ENCODE measurements around the gene FLNC.

Gene FLNC

DNA sequence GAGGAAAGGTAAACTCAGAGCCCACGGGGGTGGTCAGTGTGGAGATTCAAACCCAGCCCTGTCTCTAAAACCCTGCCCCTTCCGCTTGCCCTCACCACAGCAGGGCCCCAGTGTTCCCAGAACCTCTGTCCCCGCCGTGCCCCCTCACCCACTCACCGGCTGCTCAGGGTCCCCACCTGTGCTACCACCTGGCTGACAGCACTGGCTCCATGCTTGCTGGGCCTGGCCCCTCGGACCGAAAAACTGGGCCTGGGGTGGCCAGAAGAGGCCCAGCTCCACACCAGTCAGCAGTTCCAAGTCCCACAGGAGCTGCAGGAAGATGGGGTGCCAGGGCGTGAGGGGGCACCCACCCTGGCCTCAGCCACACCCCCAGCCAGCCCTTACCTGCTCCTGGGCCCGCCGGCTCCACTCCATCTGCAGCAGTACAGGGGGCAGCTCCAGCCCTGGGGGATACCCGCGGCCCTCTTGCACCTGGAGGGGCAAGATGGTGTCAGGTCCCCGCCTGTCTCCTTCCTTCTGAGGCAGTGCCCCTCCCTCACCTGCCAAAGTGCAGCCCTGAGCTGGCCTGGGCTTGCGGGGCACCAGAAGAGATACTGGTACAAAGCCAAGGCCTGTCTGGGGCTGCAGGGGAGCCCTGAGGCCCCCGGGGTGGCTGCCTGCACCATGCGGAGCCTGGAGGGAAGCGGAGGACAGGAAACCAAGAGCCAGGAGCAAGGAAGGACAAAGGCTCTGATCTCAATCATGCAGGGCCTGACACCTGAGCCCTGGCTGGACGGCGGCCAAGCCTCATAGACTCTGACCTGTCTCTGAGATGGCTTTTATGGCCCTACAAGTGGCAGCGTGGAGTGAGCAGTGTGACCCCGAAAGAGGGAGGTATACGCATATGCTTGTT is 44.2 kb downstream of the FLNC start:
- Histone ChIP-seq H3K23ac (ENCODE audit: low read length) (no peak overlapping the region), H2BK15ac (replicated peaks; ENCODE audit: low read depth) (no peak overlapping the region), H3K79me1 (ENCODE audit: low read length) (no peaks in the 10 kb centered on the region), H4K8ac (ENCODE audit: low read depth, low read length) (no peak overlapping the region), H2BK120ac (ENCODE audit: low read depth, low read length) (no peak overlapping the region), H4K5ac (ENCODE audit: low read length) (no peak overlapping the region), H2AK5ac (ENCODE audit: low read length) (no peak overlapping the region), H3K9ac (ENCODE audit: low read length) (no peak overlapping the region), H3K36me3 (ENCODE audit: control insufficient read depth, insufficient read depth, low read length) (no peaks in the 10 kb centered on the region), H3K4ac (ENCODE audit: low read depth, low read length) (no peak overlapping the region), H3K4me2 (ENCODE audit: low read length) (no peak overlapping the region), H3K27ac (ENCODE audit: low read depth, low read length) (no peak overlapping the region), H3K18ac (ENCODE audit: low read length) (no peak overlapping the region), H3K79me2 (ENCODE audit: control insufficient read depth, insufficient read depth, low read length) (no peaks in the 10 kb centered on the region), H3K27me3 (ENCODE audit: insufficient read depth, low read length, poor library complexity) (peaks cover 5% of the 10 kb centered on the region), H3K56ac (ENCODE audit: low read length) (no peak overlapping the region), H3K4me1 (ENCODE audit: control insufficient read depth, low read depth, low read length) (no peaks in the 10 kb centered on the region), H3K4me3 (ENCODE audit: low read length) (no peak overlapping the region), H2BK5ac (ENCODE audit: low read length) (no peak overlapping the region)
- WGBS (ENCODE audit: extremely low coverage, insufficient coverage, low lambda C conversion rate), result no CpG with 5 or more reads among the region's 22 CpGs
- no peak for DNase-seq

DNA sequence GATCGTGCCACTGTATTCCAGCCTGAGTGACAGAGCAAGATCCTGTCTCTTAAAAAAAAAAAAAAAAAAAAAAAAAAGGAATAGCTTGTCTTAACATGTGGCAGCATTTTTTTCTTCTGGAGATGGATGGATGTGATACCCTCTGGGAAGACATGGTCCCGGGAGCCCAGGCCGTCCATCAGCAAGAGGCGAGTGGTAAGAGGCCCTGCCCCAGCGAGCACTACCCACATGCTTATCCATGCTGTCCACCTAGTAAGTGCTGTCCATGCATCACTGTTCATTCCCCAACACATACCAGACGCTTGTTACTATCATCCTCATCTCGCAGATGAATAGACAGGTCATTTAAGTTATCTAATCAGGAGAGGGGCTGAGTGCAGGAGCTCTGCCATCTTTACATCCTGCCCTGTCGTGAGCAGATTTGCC is 45.3 kb downstream of the FLNC start:
- Histone ChIP-seq H2BK15ac (replicated peaks; ENCODE audit: low read depth) (no peak overlapping the region), H4K8ac (ENCODE audit: low read depth, low read length) (no peak overlapping the region), H3K9ac (ENCODE audit: low read length) (no peak overlapping the region), H3K56ac (ENCODE audit: low read length) (no peak overlapping the region), H3K4me2 (ENCODE audit: low read length) (no peak overlapping the region), H3K4me3 (ENCODE audit: low read length) (no peak overlapping the region), H2AK5ac (ENCODE audit: low read length) (no peak overlapping the region), H3K18ac (ENCODE audit: low read length) (no peak overlapping the region), H3K79me1 (ENCODE audit: low read length) (no peaks in the 10 kb centered on the region), H3K4me1 (ENCODE audit: control insufficient read depth, low read depth, low read length) (no peaks in the 10 kb centered on the region), H3K79me2 (ENCODE audit: control insufficient read depth, insufficient read depth, low read length) (no peaks in the 10 kb centered on the region), H3K4ac (ENCODE audit: low read depth, low read length) (no peak overlapping the region), H2BK5ac (ENCODE audit: low read length) (no peak overlapping the region), H4K5ac (ENCODE audit: low read length) (no peak overlapping the region), H3K23ac (ENCODE audit: low read length) (no peak overlapping the region), H3K36me3 (ENCODE audit: control insufficient read depth, insufficient read depth, low read length) (no peaks in the 10 kb centered on the region), H3K27ac (ENCODE audit: low read depth, low read length) (no peak overlapping the region), H3K27me3 (ENCODE audit: insufficient read depth, low read length, poor library complexity) (no peaks in the 10 kb centered on the region), H2BK120ac (ENCODE audit: low read depth, low read length) (no peak overlapping the region)
- no CpG with 5 or more reads among the region's 8 CpGs for WGBS (ENCODE audit: extremely low coverage, insufficient coverage, low lambda C conversion rate)
- DNase-seq, result no peak

DNA sequence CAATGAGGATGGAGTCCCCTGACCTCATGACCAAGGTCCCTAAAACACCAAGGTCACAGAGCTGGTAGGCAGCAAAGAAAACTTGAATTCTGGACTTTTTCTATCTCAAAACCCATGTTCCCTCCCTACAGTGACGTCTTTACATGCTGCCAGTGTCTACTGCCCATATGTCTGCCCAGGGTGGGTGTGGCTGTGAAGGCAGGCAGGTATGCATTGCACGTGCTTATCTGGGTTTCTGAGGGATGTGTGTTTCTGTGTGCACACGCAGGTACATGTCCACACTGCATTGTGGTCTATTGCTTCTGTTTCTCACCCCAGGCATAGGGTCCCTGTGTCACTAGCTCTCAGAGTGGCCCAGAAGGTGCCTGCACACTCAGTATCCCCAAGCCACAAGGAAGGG is 45.9 kb downstream of the FLNC start:
- WGBS (ENCODE audit: extremely low coverage, insufficient coverage, low lambda C conversion rate), result no CpG with 5 or more reads among the region's 3 CpGs
- Histone ChIP-seq H3K27me3 (ENCODE audit: insufficient read depth, low read length, poor library complexity) (no peaks in the 10 kb centered on the region), H3K4me1 (ENCODE audit: control insufficient read depth, low read depth, low read length) (no peaks in the 10 kb centered on the region), H3K23ac (ENCODE audit: low read length) (no peak overlapping the region), H3K27ac (ENCODE audit: low read depth, low read length) (no peak overlapping the region), H2BK15ac (replicated peaks; ENCODE audit: low read depth) (no peak overlapping the region), H4K5ac (ENCODE audit: low read length) (no peak overlapping the region), H3K79me1 (ENCODE audit: low read length) (no peaks in the 10 kb centered on the region), H2BK120ac (ENCODE audit: low read depth, low read length) (no peak overlapping the region), H3K56ac (ENCODE audit: low read length) (no peak overlapping the region), H3K4ac (ENCODE audit: low read depth, low read length) (no peak overlapping the region), H3K9ac (ENCODE audit: low read length) (no peak overlapping the region), H3K79me2 (ENCODE audit: control insufficient read depth, insufficient read depth, low read length) (no peaks in the 10 kb centered on the region), H2BK5ac (ENCODE audit: low read length) (no peak overlapping the region), H4K8ac (ENCODE audit: low read depth, low read length) (no peak overlapping the region), H3K4me3 (ENCODE audit: low read length) (no peak overlapping the region), H3K36me3 (ENCODE audit: control insufficient read depth, insufficient read depth, low read length) (no peaks in the 10 kb centered on the region), H3K4me2 (ENCODE audit: low read length) (no peak overlapping the region), H2AK5ac (ENCODE audit: low read length) (no peak overlapping the region), H3K18ac (ENCODE audit: low read length) (no peak overlapping the region)
- DNase-seq, result no peak

GRCh38 chr7:128876586-128876977 is 46.4 kb downstream of the FLNC start:
- Histone ChIP-seq H3K56ac (ENCODE audit: low read length) (no peak overlapping the region), H2AK5ac (ENCODE audit: low read length) (no peak overlapping the region), H2BK5ac (ENCODE audit: low read length) (no peak overlapping the region), H3K18ac (ENCODE audit: low read length) (no peak overlapping the region), H3K27ac (ENCODE audit: low read depth, low read length) (no peak overlapping the region), H2BK120ac (ENCODE audit: low read depth, low read length) (no peak overlapping the region), H3K79me1 (ENCODE audit: low read length) (no peaks in the 10 kb centered on the region), H3K27me3 (ENCODE audit: insufficient read depth, low read length, poor library complexity) (no peaks in the 10 kb centered on the region), H3K79me2 (ENCODE audit: control insufficient read depth, insufficient read depth, low read length) (no peaks in the 10 kb centered on the region), H4K5ac (ENCODE audit: low read length) (no peak overlapping the region), H2BK15ac (replicated peaks; ENCODE audit: low read depth) (no peak overlapping the region), H3K4me3 (ENCODE audit: low read length) (no peak overlapping the region), H4K8ac (ENCODE audit: low read depth, low read length) (no peak overlapping the region), H3K4ac (ENCODE audit: low read depth, low read length) (no peak overlapping the region), H3K4me2 (ENCODE audit: low read length) (no peak overlapping the region), H3K36me3 (ENCODE audit: control insufficient read depth, insufficient read depth, low read length) (no peaks in the 10 kb centered on the region), H3K9ac (ENCODE audit: low read length) (no peak overlapping the region), H3K4me1 (ENCODE audit: control insufficient read depth, low read depth, low read length) (no peaks in the 10 kb centered on the region), H3K23ac (ENCODE audit: low read length) (no peak overlapping the region)
- DNase-seq, result no peak
- WGBS (ENCODE audit: extremely low coverage, insufficient coverage, low lambda C conversion rate), result no CpG with 5 or more reads among the region's 5 CpGs

DNA sequence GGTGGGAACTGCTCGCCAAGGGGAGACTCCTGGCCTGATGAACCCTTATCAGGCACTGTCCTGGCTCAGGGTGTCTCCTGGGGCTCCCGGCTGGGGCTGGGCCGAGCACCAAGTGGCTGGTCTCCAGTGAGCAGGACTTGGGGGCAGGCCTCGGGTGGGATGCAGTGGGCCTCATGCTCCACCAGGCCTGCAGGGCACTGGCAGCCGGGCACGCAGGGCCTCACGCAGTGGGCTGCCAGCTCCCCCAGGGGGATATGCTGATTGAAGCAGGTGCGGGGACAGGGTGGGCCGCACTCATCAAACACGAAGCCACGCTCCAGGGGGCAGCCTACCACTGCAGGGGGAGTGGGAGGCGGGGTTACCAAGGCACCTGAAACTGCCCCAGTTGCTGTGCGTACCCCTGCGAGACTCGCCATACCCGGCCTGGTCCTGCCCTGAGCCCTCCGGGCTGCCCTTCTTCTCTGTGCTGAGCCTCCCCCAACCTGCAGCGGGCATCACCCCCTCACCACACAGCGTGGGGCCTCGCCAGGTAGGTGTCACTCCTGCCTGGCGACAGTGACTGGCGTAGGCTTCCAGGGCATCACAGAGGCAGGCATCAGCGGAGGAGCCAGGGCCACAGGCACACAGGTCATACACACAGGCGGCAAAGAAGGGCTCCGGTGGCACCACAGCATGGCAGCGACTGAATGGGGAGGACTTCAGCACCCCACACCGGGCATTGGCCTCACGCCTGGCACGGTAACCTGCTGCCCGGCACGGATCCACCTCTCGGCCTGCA is 47.0 kb downstream of the FLNC start:
- H3K4me3 ChIP-seq (ENCODE audit: low read length), result no peak overlapping the region
- no peaks in the 10 kb centered on the region for H3K79me2 ChIP-seq (ENCODE audit: control insufficient read depth, insufficient read depth, low read length)
- H3K18ac ChIP-seq (ENCODE audit: low read length), result no peak overlapping the region
- DNase-seq, result no peak
- H3K79me1 ChIP-seq (ENCODE audit: low read length), result no peaks in the 10 kb centered on the region
- WGBS (ENCODE audit: extremely low coverage, insufficient coverage, low lambda C conversion rate), result no CpG with 5 or more reads among the region's 32 CpGs
- no peak overlapping the region for H3K4ac ChIP-seq (ENCODE audit: low read depth, low read length)
- no peak overlapping the region for H3K23ac ChIP-seq (ENCODE audit: low read length)
- no peak overlapping the region for H4K5ac ChIP-seq (ENCODE audit: low read length)
- no peaks in the 10 kb centered on the region for H3K27me3 ChIP-seq (ENCODE audit: insufficient read depth, low read length, poor library complexity)
- H3K27ac ChIP-seq (ENCODE audit: low read depth, low read length), result no peak overlapping the region
- H4K8ac ChIP-seq (ENCODE audit: low read depth, low read length), result no peak overlapping the region
- no peak overlapping the region for H2AK5ac ChIP-seq (ENCODE audit: low read length)
- no peak overlapping the region for H3K9ac ChIP-seq (ENCODE audit: low read length)
- no peak overlapping the region for H2BK120ac ChIP-seq (ENCODE audit: low read depth, low read length)
- no peaks in the 10 kb centered on the region for H3K36me3 ChIP-seq (ENCODE audit: control insufficient read depth, insufficient read depth, low read length)
- no peaks in the 10 kb centered on the region for H3K4me1 ChIP-seq (ENCODE audit: control insufficient read depth, low read depth, low read length)
- H3K4me2 ChIP-seq (ENCODE audit: low read length), result no peak overlapping the region
- H2BK5ac ChIP-seq (ENCODE audit: low read length), result no peak overlapping the region
- no peak overlapping the region for H2BK15ac ChIP-seq (replicated peaks; ENCODE audit: low read depth)
- no peak overlapping the region for H3K56ac ChIP-seq (ENCODE audit: low read length)

All from mesendoderm (in vitro differentiated cells).